ENCODE results near the gene HIGD2A.

GRCh38 chr5:176415240-176415951 lies 26.8 kb downstream of the HIGD2A start:
- TF ChIP-seq CTCF (IDR thresholded peaks at IDR 0.05) = no peak
- TF ChIP-seq POLR2A (IDR thresholded peaks at IDR 0.05) = no peak

Measured in body of pancreas (tissue), 4 donors.